AG09309 (cell line): ENCODE data around the gene GP1BB.

Experiments
- DNase-seq: peaks from one replicate; pipeline ENCODE4 v3.0.0-alpha.2; 2010; ENCODE audit warnings: low read depth
- H3K4me3 ChIP-seq: 2 replicates; pipeline ENCODE4 v1.5.1; 2011; ENCODE audit warnings: mild to moderate bottlenecking, low read depth, low read length, moderate library complexity; ENCODE audit not compliant: control insufficient read depth
- CTCF ChIP-seq: IDR thresholded peaks from 2 replicates; pipeline ENCODE4 v1.5.1; 2011; ENCODE audit warnings: mild to moderate bottlenecking, low read depth, low read length, inconsistent platforms; ENCODE audit not compliant: insufficient read depth, control insufficient read depth; ENCODE audit errors: missing control alignments

The GP1BB gene

GRCh38 chr22:19705181-19705934 is 18.0 kb upstream of the GP1BB start:
- H3K4me3 ChIP-seq = no peak overlapping the region
- no peak for DNase-seq
- TF ChIP-seq CTCF = no peak

GRCh38 chr22:19706661-19707151 is 16.6 kb upstream of the GP1BB start:
- no peak for TF ChIP-seq CTCF
- DNase-seq = no peak
- H3K4me3 ChIP-seq = no peak overlapping the region

- DNase-seq = no peak
- no peak for TF ChIP-seq CTCF
These were observed 15.7 kb upstream of the GP1BB start for GRCh38 chr22:19707347-19708290.

GRCh38 chr22:19708321-19709011 is 14.9 kb upstream of the GP1BB start:
- DNase-seq = no peak
- no peak overlapping the region for H3K4me3 ChIP-seq
- no peak for TF ChIP-seq CTCF

More at GRCh38 chr22:19707347-19708290, 15.7 kb upstream of the GP1BB start:
- no peak overlapping the region for H3K4me3 ChIP-seq

GRCh38 chr22:19709063-19709769 is 14.1 kb upstream of the GP1BB start:
- no peak for TF ChIP-seq CTCF
- H3K4me3 ChIP-seq = no peak overlapping the region
- no peak for DNase-seq
